Measurements from ENCODE around the gene HSPA4. TPM values are rescaled to one million over a fixed set of nuclear protein-coding genes. Genes with fewer than 3 reads are reported as not detected.

The HSPA4 gene
- total RNA-seq, 1 donor from 2014 or later, result 112 TPM

- Mint-ChIP-seq H3K27ac (ENCODE audit: unreplicated experiment) (peak overlapping the region; percentile 56), H3K4me1 (ENCODE audit: low read depth) (peaks cover 19% of the 10 kb centered on the region)
- no peak for DNase-seq (ENCODE audit: low spot score)
Measured at GRCh38 chr5:133111299-133111698, 59.5 kb downstream of the HSPA4 start.

DNA sequence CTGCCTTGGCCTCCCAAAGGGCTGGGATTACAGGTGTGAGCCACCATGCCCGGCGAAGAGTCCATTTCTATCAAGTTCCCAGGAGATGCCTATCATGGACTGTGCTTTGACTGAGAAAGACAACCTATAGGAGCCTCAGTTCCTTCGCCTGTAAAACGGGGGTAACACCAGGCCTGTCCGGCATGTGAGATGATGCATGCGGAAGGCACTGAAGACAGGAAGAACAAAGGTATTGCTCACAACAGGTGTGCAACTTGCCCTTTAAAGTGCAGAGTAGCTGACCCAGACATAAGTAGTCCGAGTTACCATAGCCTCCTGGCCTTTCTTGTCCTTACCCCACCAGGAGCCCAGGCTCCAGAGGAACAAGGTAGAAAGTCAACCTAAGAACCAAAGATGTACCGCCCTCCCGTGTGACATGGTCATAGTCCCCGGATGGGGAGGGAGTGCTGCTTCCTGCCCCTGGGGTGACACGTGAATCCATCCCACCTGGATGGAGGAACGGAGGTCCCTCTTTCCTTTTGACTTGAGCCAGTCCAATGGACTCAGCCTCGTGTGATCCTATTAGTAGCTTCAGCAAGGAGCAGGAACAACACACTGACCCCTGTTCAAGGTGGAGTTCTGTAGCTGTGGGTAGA lies 60.3 kb downstream of the HSPA4 start:
- Mint-ChIP-seq H3K4me3 (ENCODE audit: unreplicated experiment) (no peak overlapping the region), H3K36me3 (ENCODE audit: low read depth) (no peaks in the 10 kb centered on the region), H3K9me3 (ENCODE audit: low read depth) (no peaks in the 10 kb centered on the region), H3K27ac (ENCODE audit: unreplicated experiment) (no peak overlapping the region), H3K27me3 (ENCODE audit: low read depth) (no peaks in the 10 kb centered on the region), H3K4me1 (ENCODE audit: low read depth) (peaks cover 19% of the 10 kb centered on the region)
- TF ChIP-seq, protein P1, sequence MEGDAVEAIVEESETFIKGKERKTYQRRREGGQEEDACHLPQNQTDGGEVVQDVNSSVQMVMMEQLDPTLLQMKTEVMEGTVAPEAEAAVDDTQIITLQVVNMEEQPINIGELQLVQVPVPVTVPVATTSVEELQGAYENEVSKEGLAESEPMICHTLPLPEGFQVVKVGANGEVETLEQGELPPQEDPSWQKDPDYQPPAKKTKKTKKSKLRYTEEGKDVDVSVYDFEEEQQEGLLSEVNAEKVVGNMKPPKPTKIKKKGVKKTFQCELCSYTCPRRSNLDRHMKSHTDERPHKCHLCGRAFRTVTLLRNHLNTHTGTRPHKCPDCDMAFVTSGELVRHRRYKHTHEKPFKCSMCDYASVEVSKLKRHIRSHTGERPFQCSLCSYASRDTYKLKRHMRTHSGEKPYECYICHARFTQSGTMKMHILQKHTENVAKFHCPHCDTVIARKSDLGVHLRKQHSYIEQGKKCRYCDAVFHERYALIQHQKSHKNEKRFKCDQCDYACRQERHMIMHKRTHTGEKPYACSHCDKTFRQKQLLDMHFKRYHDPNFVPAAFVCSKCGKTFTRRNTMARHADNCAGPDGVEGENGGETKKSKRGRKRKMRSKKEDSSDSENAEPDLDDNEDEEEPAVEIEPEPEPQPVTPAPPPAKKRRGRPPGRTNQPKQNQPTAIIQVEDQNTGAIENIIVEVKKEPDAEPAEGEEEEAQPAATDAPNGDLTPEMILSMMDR (IDR thresholded peaks at IDR 0.05), result no peak
- DNase-seq (ENCODE audit: low spot score), result no peak

More at GRCh38 chr5:133111299-133111698, 59.5 kb downstream of the HSPA4 start:
- Mint-ChIP-seq H3K27me3 (ENCODE audit: low read depth) (no peaks in the 10 kb centered on the region), H3K9me3 (ENCODE audit: low read depth) (no peaks in the 10 kb centered on the region), H3K36me3 (ENCODE audit: low read depth) (peaks cover 2% of the 10 kb centered on the region), H3K4me3 (ENCODE audit: unreplicated experiment) (no peak overlapping the region)
- TF ChIP-seq, protein P1 (IDR thresholded peaks at IDR 0.05), result peak; percentile 98

DNA sequence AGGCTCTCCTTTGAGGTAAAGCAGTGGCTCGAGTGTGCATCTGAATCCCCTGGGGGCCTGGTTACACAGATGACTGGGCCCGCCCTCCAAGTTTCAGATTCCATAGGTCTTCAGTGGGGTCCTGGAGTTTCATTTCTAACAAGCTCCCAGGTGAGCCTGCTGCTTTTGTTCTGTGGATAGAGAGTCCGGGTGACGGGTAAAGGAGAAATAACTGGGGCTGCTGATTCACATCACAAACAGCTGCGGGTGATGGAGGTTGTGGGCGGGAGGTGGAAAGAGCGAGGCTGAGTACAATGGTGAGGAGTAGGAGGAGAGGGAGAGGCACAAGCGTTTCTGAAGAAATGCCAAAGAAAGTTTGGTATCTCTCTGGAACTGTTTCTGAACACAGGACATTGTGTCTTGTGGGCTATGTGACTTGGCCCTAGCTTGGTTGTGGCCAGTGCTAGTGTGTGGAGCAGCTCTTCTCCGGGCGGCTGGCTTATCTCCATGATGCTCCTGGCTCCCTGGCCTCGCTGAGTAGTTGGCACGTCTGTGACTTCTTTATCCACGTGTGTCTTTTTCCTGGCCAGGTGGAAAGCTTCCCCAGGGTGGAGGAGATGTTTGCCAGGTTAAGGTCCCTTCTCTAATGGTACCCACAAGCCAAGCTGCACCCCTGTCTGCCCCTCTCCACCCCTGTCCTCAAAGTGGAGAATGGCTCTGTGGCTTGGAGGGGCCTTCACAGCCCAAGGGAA lies 61.7 kb downstream of the HSPA4 start:
- DNase-seq (ENCODE audit: low spot score), result no peak
- peaks cover 17% of the 10 kb centered on the region for H3K4me1 Mint-ChIP-seq (ENCODE audit: low read depth)
- H3K36me3 Mint-ChIP-seq (ENCODE audit: low read depth), result no peaks in the 10 kb centered on the region
- no peaks in the 10 kb centered on the region for H3K9me3 Mint-ChIP-seq (ENCODE audit: low read depth)
- TF ChIP-seq, protein P1 (IDR thresholded peaks at IDR 0.05), result no peak
- no peaks in the 10 kb centered on the region for H3K27me3 Mint-ChIP-seq (ENCODE audit: low read depth)
- no peak overlapping the region for H3K4me3 Mint-ChIP-seq (ENCODE audit: unreplicated experiment)
- no peak overlapping the region for H3K27ac Mint-ChIP-seq (ENCODE audit: unreplicated experiment)

DNA sequence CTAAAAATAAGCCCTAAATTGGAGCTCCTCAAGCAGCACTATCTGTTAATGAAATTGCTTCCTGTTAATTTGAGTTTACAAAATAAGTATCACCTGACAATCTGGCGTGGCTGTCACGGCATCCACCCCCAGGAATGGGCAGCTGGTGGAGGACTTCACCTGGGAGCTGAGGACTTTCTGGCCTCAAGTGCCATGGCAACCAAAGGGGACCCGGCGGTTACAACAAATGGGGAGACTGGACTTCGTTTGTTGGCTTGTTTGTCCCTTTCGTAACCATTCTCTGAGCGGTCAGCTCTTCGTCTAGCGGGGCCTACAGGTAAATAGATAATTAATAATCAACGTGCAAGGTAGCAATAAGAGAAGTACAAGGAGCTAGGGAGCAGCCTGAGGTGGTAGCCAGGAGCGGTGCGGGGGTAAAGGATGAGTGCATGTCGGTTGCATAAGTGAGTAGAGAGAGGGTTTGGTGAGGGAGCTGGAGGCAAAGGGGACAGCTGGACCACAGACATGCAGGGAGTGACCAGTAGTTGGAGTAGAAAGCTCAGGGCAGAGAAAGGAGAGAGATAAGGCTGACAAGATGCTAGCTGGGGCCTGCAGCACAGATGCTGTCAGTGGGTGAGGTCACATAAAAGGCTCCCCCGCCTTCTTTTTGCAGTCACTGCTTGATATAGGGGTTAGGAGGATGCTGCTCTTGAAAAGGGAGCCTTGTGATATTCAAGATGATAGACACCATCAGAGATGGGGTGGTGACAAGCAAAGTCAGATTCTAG lies 62.5 kb downstream of the HSPA4 start:
- no peak overlapping the region for H3K27ac Mint-ChIP-seq (ENCODE audit: unreplicated experiment)
- H3K9me3 Mint-ChIP-seq (ENCODE audit: low read depth), result no peaks in the 10 kb centered on the region
- no peaks in the 10 kb centered on the region for H3K36me3 Mint-ChIP-seq (ENCODE audit: low read depth)
- H3K4me1 Mint-ChIP-seq (ENCODE audit: low read depth), result peaks cover 16% of the 10 kb centered on the region
- TF ChIP-seq, protein P1 (IDR thresholded peaks at IDR 0.05), result no peak
- H3K4me3 Mint-ChIP-seq (ENCODE audit: unreplicated experiment), result no peak overlapping the region
- DNase-seq (ENCODE audit: low spot score), result no peak
- no peaks in the 10 kb centered on the region for H3K27me3 Mint-ChIP-seq (ENCODE audit: low read depth)

- no peaks in the 10 kb centered on the region for H3K9me3 Mint-ChIP-seq (ENCODE audit: low read depth)
- H3K36me3 Mint-ChIP-seq (ENCODE audit: low read depth), result no peaks in the 10 kb centered on the region
- no peak for DNase-seq (ENCODE audit: low spot score)
- H3K27ac Mint-ChIP-seq (ENCODE audit: unreplicated experiment), result no peak overlapping the region
- TF ChIP-seq, protein P1 (IDR thresholded peaks at IDR 0.05), result no peak
- no peak overlapping the region for H3K4me3 Mint-ChIP-seq (ENCODE audit: unreplicated experiment)
- H3K4me1 Mint-ChIP-seq (ENCODE audit: low read depth), result peaks cover 14% of the 10 kb centered on the region
- H3K27me3 Mint-ChIP-seq (ENCODE audit: low read depth), result no peaks in the 10 kb centered on the region
Measured at GRCh38 chr5:133114933-133115310, 63.1 kb downstream of the HSPA4 start.
